Adipose tissue (tissue), 3 donors: ENCODE measurements around the gene POLR3A. TPM values are rescaled to one million over a fixed set of nuclear protein-coding genes. Genes with fewer than 3 reads are reported as not detected.
"Not testable (repeated sequence)": the region's sequence is repeated elsewhere in the genome, so short reads cannot be mapped to it uniquely, and the experiment has no call there.

ENCODE experiments used
- H3K27ac ChIP-seq: one replicate; pipeline ENCODE4 v1.5.1; 2013; ENCODE audit warnings: low read depth, low read length
- WGBS, 3 donors: extraction: QIAGEN DNeasy Blood & Tissue Kit; methylation state at CpG; one replicate each; pipeline ENCODE4 v1.1.7; 2013; 5-methylcytosine and 5-hydroxymethylcytosine counted together
- polyA plus RNA-seq, 3 donors: library from polyadenylated mRNA; stranded (reverse); fragments of 200-250 nt; gene quantifications; one replicate each; pipeline ENCODE4 v1.2.3, GENCODE V29; 2013
- donor health status: healthy with polysubstance abuse.
- donor health status: Bipolar disorder and iron deficiency.
- donor health status: healthy.

Gene POLR3A
- polyA plus RNA-seq, 3 donors: 3.0 to 4.9 (median 4.3) TPM

- not testable (repeated sequence) for H3K27ac ChIP-seq
- WGBS, 3 donors: 97 to 98% (median 97%) methylated on average over 5 of the region's 5 CpGs
These were observed 30.5 kb downstream of the POLR3A start for GRCh38 chr10:77998780-77999179.

- 93 to 97% (median 94%) methylated on average over 3 of the region's 3 CpGs for WGBS, 3 donors
- H3K27ac ChIP-seq: no peak overlapping the region
These were observed 35.7 kb downstream of the POLR3A start for GRCh38 chr10:77993620-77994019.

GRCh38 chr10:77989081-77989724, 40.1 kb downstream of the POLR3A start:
- no peak overlapping the region for H3K27ac ChIP-seq
- 36 to 94% (median 89%) methylated on average over 11 of the region's 11 CpGs for WGBS, 3 donors

GRCh38 chr10:77987671-77988255, 41.6 kb downstream of the POLR3A start:
- WGBS, 3 donors: 92 to 96% (median 94%) methylated on average over 7 of the region's 7 CpGs
- H3K27ac ChIP-seq: no peak overlapping the region

- no peak overlapping the region for H3K27ac ChIP-seq
- WGBS, 3 donors: 64 to 87% (median 78%) methylated on average over 4 of the region's 4 CpGs
These were observed 44.3 kb downstream of the POLR3A start for GRCh38 chr10:77984986-77985385.

- H3K27ac ChIP-seq: no peak overlapping the region
- 62 to 77% (median 67%) methylated on average over 16 of the region's 16 CpGs for WGBS, 3 donors
These were observed 45.7 kb downstream of the POLR3A start for GRCh38 chr10:77983384-77984341.

- 94 to 97% (median 96%) methylated on average over 13 of the region's 13 CpGs for WGBS, 3 donors
- H3K27ac ChIP-seq: no peak overlapping the region
These were observed 48.0 kb downstream of the POLR3A start for GRCh38 chr10:77981281-77981680.

GRCh38 chr10:77979221-77979620, 50.1 kb downstream of the POLR3A start:
- no peak overlapping the region for H3K27ac ChIP-seq
- WGBS, 3 donors: 97 to 99% (median 98%) methylated on average over 10 of the region's 10 CpGs

GRCh38 chr10:77978360-77978759, 51.0 kb downstream of the POLR3A start:
- no peak overlapping the region for H3K27ac ChIP-seq
- 74 to 93% (median 93%) methylated on average over 6 of the region's 6 CpGs for WGBS, 3 donors

GRCh38 chr10:77977934-77978333, 51.4 kb downstream of the POLR3A start:
- H3K27ac ChIP-seq: no peak overlapping the region
- WGBS, 3 donors: 94 to 96% (median 95%) methylated on average over 3 of the region's 3 CpGs

- 74 to 92% (median 91%) methylated on average over 7 of the region's 7 CpGs for WGBS, 3 donors
- no peak overlapping the region for H3K27ac ChIP-seq
These were observed 52.3 kb downstream of the POLR3A start for GRCh38 chr10:77977016-77977415.

GRCh38 chr10:77975086-77975666, 54.1 kb downstream of the POLR3A start:
- WGBS, 3 donors: 87 to 90% (median 87%) methylated on average over 9 of the region's 9 CpGs
- H3K27ac ChIP-seq: no peak overlapping the region

GRCh38 chr10:77974396-77975074, 54.8 kb downstream of the POLR3A start:
- no peak overlapping the region for H3K27ac ChIP-seq
- WGBS, 3 donors: 66 to 84% (median 79%) methylated on average over 8 of the region's 8 CpGs

- H3K27ac ChIP-seq: no peak overlapping the region
- WGBS, 3 donors: 89 to 98% (median 91%) methylated on average over 5 of the region's 5 CpGs
These were observed 56.0 kb downstream of the POLR3A start for GRCh38 chr10:77973276-77973675.

GRCh38 chr10:77972148-77972547, 57.2 kb downstream of the POLR3A start:
- no peak overlapping the region for H3K27ac ChIP-seq
- WGBS, 3 donors: 90 to 92% (median 91%) methylated on average over 5 of the region's 5 CpGs

- 91 to 98% (median 95%) methylated on average over 3 of the region's 3 CpGs for WGBS, 3 donors
- H3K27ac ChIP-seq: peak overlapping the region; percentile 65
These were observed 57.5 kb downstream of the POLR3A start for GRCh38 chr10:77971804-77972144.

- 34 to 49% (median 45%) methylated on average over 7 of the region's 7 CpGs for WGBS, 3 donors
- H3K27ac ChIP-seq: peak overlapping the region; percentile 65
These were observed 58.2 kb downstream of the POLR3A start for GRCh38 chr10:77970869-77971803.
